K562 (cell line): ENCODE results near the gene CAB39.

Source experiments
- CEBPB ChIP-seq: fragments of 450-650 bp; IDR thresholded peaks from 2 replicates; pipeline ENCODE4 v1.6.1; 2016; ENCODE audit warnings: missing genetic modification characterization, missing compliant biosample characterization
- CTCF ChIP-seq, 3 experiments: IDR thresholded peaks in 2 of 3; conservative IDR thresholded peaks in 1 of 3; 2 replicates each; pipeline ENCODE4 v1.5.1; 2011 to 2012; ENCODE audit warnings: low read length in 3 of 3, mild to moderate bottlenecking in 3 of 3, control low read depth in 2 of 3, improper control_type of control experiment in 1 of 3, inconsistent platforms in 1 of 3, low read depth in 1 of 3, mixed read lengths in 1 of 3, moderate library complexity in 1 of 3; ENCODE audit not compliant: insufficient read depth in 2 of 3
- EGR1 ChIP-seq: fragments of 450-650 bp; conservative IDR thresholded peaks from 2 replicates; pipeline ENCODE4 v1.6.1; 2017; ENCODE audit warnings: mild to moderate bottlenecking
- GABPA ChIP-seq: fragments of 200-800 bp; sonication (Bioruptor generic); conservative IDR thresholded peaks from 2 replicates; pipeline ENCODE4 v1.6.1; 2016; ENCODE audit warnings: low read depth, missing genetic modification characterization, missing compliant biosample characterization
- HNRNPLL ChIP-seq: fragments of 200-400 bp; formaldehyde crosslinking; IDR thresholded peaks from 2 replicates; pipeline ENCODE4 v1.6.1; 2017; ENCODE audit warnings: low read length, low read depth, mild to moderate bottlenecking; ENCODE audit not compliant: poor library complexity, severe bottlenecking
- HSF4 ChIP-seq: fragments of 250-450 bp; sonication (Bioruptor Pico); IDR thresholded peaks from 2 replicates; pipeline ENCODE4 v2.1.2; 2022; ENCODE audit warnings: mild to moderate bottlenecking, moderate library complexity, borderline replicate concordance
- JUND ChIP-seq, 2 experiments: IDR thresholded peaks; 2 replicates in 1 of 2; 3 replicates in 1 of 2; pipeline ENCODE4 v1.6.1; 2011; ENCODE audit warnings: borderline replicate concordance in 2 of 2, low read depth in 2 of 2, low read length in 2 of 2, improper control_type of control experiment in 1 of 2, missing biosample characterization in 1 of 2, missing genetic modification characterization in 1 of 2, missing genetic modification reagents in 1 of 2
- MAX ChIP-seq: sonication (generic); formaldehyde crosslinking; IDR thresholded peaks from 2 replicates; pipeline ENCODE4 v1.9.0; 2022; ENCODE audit warnings: mild to moderate bottlenecking, missing genetic modification reagents
- RERE ChIP-seq: sonication (generic); formaldehyde crosslinking; IDR thresholded peaks from 2 replicates; pipeline ENCODE4 v1.8.0; 2023; ENCODE audit warnings: missing genetic modification reagents, mild to moderate bottlenecking, borderline replicate concordance
- SMARCC2 ChIP-seq: fragments of 450-650 bp; IDR thresholded peaks from 2 replicates; pipeline ENCODE4 v1.6.1; 2017; ENCODE audit warnings: antibody characterized with exemption, moderate library complexity, mild to moderate bottlenecking, low read depth
- TARDBP ChIP-seq: fragments of 450-650 bp; IDR thresholded peaks from 2 replicates; pipeline ENCODE4 v1.6.1; 2016
- ZNF224 ChIP-seq: sonication (generic); formaldehyde crosslinking; IDR thresholded peaks from 2 replicates; pipeline ENCODE4 v1.8.0; 2022; ENCODE audit warnings: mild to moderate bottlenecking, missing genetic modification reagents
- TF ChIP-seq, protein P1 (sequence below), 2 experiments: fragments of 450-650 bp; formaldehyde crosslinking in 1 of 2; IDR thresholded peaks; 2 replicates each; pipeline versions ENCODE4 v1.4.0 to v1.6.1; 2014 to 2020; ENCODE audit warnings: mild to moderate bottlenecking in 2 of 2, borderline replicate concordance in 1 of 2, low read depth in 1 of 2

DNA sequence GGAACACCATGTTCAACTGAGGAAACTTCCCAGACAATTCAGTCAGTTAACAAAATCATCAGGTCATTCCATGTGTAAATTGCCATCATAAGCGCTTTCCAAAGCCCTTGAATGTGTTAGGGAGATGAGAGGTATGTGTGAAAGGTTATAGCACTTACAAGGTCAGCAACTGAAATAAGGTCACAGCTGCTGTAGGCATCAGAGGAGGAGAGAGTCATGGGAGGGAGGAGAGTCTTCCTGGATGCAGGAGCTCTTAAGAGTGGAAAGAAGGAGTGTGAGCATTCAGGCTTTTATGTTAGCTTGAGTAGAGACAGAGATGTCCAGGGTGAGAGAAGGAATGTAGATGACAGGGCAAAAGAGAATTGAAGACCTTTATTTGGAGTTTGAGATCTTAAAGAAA lies 67.0 kb downstream of the CAB39 start:
- TF ChIP-seq TARDBP: no peak
- no peak for TF ChIP-seq HSF4 (CRISPR knock-in tag)
- no peak for TF ChIP-seq EGR1
- TF ChIP-seq CEBPB (tag): no peak
- no peak for TF ChIP-seq JUND (IDR thresholded peaks at IDR 0.05; ENCODE audit: borderline replicate concordance, low read depth, low read length)
- TF ChIP-seq JUND (tag; IDR thresholded peaks at IDR 0.05; ENCODE audit: borderline replicate concordance, low read depth, low read length): no peak
- TF ChIP-seq ZNF224 (CRISPR knock-in tag): no peak
- no peak for TF ChIP-seq GABPA (tag)
- TF ChIP-seq, protein P1, sequence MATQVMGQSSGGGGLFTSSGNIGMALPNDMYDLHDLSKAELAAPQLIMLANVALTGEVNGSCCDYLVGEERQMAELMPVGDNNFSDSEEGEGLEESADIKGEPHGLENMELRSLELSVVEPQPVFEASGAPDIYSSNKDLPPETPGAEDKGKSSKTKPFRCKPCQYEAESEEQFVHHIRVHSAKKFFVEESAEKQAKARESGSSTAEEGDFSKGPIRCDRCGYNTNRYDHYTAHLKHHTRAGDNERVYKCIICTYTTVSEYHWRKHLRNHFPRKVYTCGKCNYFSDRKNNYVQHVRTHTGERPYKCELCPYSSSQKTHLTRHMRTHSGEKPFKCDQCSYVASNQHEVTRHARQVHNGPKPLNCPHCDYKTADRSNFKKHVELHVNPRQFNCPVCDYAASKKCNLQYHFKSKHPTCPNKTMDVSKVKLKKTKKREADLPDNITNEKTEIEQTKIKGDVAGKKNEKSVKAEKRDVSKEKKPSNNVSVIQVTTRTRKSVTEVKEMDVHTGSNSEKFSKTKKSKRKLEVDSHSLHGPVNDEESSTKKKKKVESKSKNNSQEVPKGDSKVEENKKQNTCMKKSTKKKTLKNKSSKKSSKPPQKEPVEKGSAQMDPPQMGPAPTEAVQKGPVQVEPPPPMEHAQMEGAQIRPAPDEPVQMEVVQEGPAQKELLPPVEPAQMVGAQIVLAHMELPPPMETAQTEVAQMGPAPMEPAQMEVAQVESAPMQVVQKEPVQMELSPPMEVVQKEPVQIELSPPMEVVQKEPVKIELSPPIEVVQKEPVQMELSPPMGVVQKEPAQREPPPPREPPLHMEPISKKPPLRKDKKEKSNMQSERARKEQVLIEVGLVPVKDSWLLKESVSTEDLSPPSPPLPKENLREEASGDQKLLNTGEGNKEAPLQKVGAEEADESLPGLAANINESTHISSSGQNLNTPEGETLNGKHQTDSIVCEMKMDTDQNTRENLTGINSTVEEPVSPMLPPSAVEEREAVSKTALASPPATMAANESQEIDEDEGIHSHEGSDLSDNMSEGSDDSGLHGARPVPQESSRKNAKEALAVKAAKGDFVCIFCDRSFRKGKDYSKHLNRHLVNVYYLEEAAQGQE (IDR thresholded peaks at IDR 0.05; ENCODE audit: borderline replicate concordance): no peak
- TF ChIP-seq, protein P1 (CRISPR knock-in tag; IDR thresholded peaks at IDR 0.05; ENCODE audit: low read depth): no peak
- TF ChIP-seq CTCF (IDR thresholded peaks at IDR 0.05 in 2 of 3, conservative IDR thresholded peaks at IDR 0.05 in 1 of 3; ENCODE audit: insufficient read depth in 2 of 3, low read depth in 1 of 3, low read length in 3 of 3): no peak
- no peak for TF ChIP-seq RERE (CRISPR knock-in tag)
- no peak for TF ChIP-seq SMARCC2
- no peak for TF ChIP-seq MAX (CRISPR knock-in tag)
- TF ChIP-seq HNRNPLL: no peak
